Subcutaneous adipose tissue (tissue), 4 donors: Measurements from ENCODE around the gene WFDC5. TPM values are rescaled to one million over a fixed set of nuclear protein-coding genes. Genes with fewer than 3 reads are reported as not detected.

Source experiments
- total RNA-seq, 4 donors: library from RNA; depleted of rRNA; stranded (reverse); fragments of >200 nt; gene quantifications; one replicate each; pipeline ENCODE4 v1.1.0, GENCODE V29; 2016
- TF ChIP-seq, protein P1 (sequence below): fragments of 450-650 bp; IDR thresholded peaks from one replicate; pipeline ENCODE4 v1.5.1; 2016; ENCODE audit warnings: low read depth, mild to moderate bottlenecking, control low read depth, antibody characterized with exemption, moderate library complexity

Gene WFDC5
- total RNA-seq, 4 donors from 2014 or later: not detected

DNA sequence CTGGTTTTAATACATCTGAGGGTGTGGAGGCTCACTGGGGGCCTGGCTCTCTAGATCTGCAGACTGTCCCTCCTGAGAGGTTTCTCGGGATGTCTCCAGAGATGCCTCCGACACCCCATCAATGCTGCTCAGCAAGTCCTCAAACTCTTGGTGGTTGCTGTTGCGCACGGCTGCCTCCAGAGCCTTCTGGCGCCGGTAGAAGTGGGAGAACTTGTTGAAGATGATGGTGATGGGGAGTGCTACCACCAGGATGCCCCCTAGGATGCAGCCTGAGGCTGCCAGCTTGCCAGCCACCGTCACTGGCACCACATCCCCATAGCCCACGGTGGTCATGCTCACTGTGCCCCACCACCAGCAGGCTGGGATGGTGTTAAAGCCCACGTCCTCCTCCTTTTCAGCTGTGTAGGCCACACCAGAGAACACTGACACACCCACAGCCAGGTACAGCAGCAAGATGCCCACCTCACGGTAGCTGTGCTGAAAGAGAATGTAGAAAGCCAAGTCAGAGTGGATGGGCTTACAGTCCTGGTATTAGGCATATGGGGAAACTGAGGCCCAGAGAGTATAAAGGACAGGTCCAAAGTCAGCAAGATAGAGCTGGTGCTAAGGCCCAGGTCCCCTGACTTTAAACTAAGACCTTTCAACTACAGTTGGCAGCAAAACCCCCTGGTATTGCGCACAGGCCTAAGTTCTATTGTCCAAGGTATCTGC, 20.0 kb downstream of the WFDC5 start:
- TF ChIP-seq, protein P1, sequence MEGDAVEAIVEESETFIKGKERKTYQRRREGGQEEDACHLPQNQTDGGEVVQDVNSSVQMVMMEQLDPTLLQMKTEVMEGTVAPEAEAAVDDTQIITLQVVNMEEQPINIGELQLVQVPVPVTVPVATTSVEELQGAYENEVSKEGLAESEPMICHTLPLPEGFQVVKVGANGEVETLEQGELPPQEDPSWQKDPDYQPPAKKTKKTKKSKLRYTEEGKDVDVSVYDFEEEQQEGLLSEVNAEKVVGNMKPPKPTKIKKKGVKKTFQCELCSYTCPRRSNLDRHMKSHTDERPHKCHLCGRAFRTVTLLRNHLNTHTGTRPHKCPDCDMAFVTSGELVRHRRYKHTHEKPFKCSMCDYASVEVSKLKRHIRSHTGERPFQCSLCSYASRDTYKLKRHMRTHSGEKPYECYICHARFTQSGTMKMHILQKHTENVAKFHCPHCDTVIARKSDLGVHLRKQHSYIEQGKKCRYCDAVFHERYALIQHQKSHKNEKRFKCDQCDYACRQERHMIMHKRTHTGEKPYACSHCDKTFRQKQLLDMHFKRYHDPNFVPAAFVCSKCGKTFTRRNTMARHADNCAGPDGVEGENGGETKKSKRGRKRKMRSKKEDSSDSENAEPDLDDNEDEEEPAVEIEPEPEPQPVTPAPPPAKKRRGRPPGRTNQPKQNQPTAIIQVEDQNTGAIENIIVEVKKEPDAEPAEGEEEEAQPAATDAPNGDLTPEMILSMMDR: no peak

DNA sequence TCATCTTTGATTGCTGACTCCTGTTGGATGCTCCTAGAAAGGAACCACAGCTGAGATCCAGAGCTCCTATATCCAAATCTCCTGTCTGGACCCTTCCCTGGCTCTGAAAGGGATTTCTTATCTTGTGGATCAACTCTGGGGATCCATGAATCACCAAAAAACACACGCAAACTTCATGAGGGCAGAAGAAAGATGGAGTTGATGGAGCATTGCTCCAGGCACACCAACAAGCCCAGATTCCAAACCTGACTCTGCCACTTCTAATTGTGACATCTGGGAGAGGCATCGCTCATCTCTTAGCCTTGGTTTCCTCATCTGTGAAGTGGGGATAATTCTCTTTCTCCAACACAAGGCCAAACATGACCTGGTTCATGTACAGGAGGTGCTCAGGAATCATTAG, 20.8 kb downstream of the WFDC5 start:
- TF ChIP-seq, protein P1: no peak

DNA sequence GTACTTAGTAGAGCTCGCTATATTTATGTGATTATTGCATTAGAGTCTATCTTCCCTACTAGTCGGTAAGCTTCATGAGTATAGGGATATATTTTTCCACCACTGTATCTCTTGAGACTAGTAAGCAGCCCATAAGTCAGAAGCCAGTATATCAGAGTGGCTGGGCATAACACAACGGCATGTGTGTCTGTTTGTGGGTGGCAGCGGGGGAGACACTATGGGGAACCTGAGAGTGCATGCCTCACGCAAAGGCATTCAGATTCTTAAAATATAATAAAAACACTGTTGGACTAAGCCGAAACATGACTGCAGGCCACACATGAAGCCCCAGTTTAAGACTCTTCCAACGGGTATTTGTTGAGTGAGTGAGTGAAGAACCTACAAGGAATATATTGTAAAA, 22.1 kb downstream of the WFDC5 start:
- TF ChIP-seq, protein P1: no peak

DNA sequence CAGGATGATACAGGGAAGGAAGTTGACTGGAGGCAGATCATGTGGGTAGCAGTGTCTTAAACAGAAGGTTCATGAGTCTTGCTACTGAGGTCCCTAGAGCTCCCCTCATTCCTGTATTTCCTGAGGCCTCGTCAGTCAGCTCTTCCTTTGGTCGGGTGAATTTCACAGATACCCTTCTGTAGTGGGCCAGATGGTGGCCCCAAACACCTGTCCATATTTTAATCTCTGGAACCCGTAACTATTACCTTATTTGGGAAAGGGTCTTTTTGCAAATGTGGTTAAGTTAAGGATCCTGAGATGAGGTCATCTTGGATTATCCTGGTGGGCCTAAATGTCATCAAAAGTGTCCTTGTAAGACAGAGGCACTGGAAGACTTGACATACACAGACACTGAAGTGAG, 23.6 kb downstream of the WFDC5 start:
- TF ChIP-seq, protein P1: no peak

DNA sequence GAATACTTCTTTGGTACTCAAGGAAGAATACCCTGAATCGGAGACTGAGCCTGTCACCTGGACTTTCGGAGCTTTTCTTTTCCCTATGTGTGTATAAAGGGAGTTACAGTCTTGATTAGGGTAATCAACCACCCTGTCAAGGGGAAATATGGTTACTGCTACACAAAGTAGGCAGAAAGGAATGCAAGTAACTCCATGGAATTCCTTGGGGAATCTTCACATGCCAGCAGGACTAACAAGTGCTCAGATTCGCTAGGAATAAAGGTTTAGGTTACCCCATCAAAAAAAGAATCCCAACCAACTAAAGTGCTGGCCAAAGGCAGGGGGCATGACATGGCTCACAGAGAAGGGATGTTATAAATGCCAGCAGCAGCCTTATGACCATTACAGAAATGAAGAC, 24.5 kb downstream of the WFDC5 start:
- TF ChIP-seq, protein P1: no peak

DNA sequence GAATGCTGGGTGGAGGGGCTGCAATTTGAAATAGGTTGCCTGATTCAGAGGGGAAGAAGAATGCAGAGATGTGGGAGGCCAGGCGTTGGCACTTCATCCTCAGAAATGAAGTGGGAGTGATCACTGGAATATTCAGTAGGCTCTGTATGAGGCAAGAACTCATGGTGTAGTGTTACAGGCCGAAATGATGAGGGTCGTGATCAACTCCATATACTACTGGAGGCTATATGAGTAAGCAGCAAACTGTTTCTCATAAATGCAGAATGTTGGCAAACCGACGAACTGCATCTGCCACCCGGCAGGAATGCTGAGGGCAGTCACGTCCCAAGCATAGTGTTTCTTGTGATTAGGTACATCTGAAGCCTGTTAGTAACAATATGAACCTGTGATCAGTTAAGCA, 26.7 kb downstream of the WFDC5 start:
- TF ChIP-seq, protein P1: no peak

DNA sequence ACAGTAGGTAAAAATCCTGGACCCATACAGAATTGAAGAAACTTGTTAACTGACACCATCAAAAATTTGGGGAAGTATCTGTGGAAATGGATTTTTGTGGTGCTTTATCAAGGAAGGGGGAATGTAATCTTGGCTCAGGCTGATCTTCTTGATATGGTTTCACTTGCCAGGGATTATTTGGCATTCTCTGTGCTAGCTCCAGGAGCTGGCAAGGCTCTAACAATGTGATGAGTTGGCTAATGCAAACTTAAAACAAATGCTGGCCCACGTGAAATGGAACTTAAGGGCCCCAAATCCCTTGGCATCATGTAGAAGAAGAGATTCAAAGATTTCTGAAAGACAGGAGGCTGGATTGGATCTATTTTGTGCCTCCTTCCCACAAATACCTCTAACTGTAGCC, 27.2 kb downstream of the WFDC5 start:
- TF ChIP-seq, protein P1: no peak
